Mucosa of gallbladder (tissue), 1 donor: ENCODE data around the gene CYFIP2. TPM values are rescaled to one million over a fixed set of nuclear protein-coding genes. Genes with fewer than 3 reads are reported as not detected.
"Not testable (repeated sequence)": the region's sequence is repeated elsewhere in the genome, so short reads cannot be mapped to it uniquely, and the experiment has no call there.

Experiments used
- DNase-seq: peaks from one replicate; pipeline ENCODE4 v3.0.0-alpha.2; 2020; ENCODE audit warnings: low spot score
- total RNA-seq: library from RNA; stranded (reverse); gene quantifications from one replicate; pipeline ENCODE4 v1.2.1, GENCODE V29; 2021
- donor health status: DM: no; HTN: no; CAD: no.

The CYFIP2 gene
- total RNA-seq, 1 donor from 2014 or later, result 76.4 TPM

- DNase-seq, result no peak
Measured at GRCh38 chr5:157388111-157388710, 122.3 kb downstream of the CYFIP2 start.

GRCh38 chr5:157389103-157389502, 123.2 kb downstream of the CYFIP2 start:
- DNase-seq, result no peak

- no peak for DNase-seq
Measured at GRCh38 chr5:157390133-157390532, 124.2 kb downstream of the CYFIP2 start.

- peak; percentile 63 for DNase-seq
Measured at GRCh38 chr5:157390551-157391297, 124.8 kb downstream of the CYFIP2 start.

DNA sequence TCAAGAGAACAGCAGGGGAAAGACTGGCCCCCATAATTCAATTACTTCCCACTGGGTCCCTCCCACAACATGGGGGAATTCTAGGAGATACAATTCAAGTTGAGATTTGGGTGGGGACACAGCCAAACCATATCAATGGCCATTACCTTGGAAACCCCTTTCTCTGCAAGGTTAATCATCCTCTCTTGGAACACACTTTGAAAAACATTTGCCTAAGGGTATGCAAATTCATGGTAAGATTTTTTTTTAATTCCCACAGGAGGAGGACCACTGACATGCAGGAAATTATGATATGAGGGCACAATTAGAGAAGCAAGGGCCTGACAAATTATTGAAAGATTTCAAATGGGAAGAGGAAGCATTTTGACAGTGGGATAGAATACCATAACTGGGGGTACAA, 132.4 kb downstream of the CYFIP2 start:
- no peak for DNase-seq

GRCh38 chr5:157400741-157401495, 135.0 kb downstream of the CYFIP2 start:
- DNase-seq, result no peak

DNA sequence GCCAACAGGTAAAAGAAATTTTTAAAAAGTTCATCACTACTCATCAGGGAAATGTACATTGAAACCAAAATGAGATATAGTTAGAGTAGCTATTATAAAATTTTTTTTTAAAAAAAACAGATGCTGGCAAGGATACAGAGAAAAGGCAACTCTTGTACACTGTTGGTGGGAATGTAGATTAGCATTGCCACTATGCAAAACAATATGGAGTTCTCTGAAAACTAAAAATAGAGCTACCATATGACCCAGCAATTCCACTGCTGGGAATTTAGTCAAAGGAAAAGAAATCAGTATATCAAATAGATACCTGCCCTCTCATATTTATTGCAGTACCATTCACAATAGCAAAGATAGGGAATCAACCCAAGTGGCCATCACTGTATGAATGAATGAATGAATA, 149.9 kb downstream of the CYFIP2 start:
- DNase-seq, result no peak

- DNase-seq, result not testable (repeated sequence)
Measured at GRCh38 chr5:157419521-157419920, 153.6 kb downstream of the CYFIP2 start.

- not testable (repeated sequence) for DNase-seq
Measured at GRCh38 chr5:157429920-157430319, 164.0 kb downstream of the CYFIP2 start.

GRCh38 chr5:157431544-157432200, 165.7 kb downstream of the CYFIP2 start:
- peak; percentile 45 for DNase-seq

DNA sequence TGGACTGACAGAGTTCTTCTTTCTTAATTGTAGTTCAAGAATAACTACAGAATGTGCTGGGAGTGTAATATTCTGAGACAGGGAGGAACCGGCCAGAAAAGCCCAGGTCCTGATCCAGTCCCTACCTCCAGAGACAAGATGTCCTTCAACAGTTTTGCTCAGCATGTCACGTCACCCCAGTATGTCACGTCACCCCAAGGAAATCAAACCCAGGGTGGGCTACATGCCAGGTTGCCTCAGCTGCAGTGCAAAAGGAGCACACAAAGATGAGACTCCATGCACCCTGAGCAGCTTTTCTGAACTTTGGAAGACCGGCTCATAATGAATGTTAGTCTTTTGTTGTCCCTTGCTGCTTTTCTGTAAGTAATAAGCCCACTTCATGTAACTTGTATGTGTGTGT, 168.2 kb downstream of the CYFIP2 start:
- no peak for DNase-seq

DNA sequence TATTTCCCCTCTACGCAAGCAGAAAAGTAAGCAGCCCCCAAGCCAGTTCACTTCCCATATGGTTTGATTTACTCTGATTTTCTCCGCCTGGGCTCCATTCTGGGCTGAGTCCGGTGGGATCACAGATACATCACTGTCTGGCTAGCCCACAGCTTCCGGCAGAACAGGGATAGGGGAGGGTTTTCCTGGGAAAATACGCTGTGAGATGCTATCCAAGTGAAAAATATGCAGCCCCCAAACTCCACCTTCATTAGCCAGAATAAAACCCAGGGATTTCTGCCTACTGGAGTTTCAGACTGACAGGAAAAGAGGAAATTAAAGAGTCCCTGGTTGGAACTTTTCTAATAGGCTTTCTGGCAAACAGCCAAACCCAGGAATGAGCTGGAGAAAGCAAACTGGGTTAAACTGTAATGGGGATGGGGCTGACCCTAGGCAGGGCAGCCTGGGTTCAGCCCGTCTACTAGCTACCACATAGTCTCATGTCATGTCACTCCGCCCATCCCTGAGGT, 177.2 kb downstream of the CYFIP2 start:
- no peak for DNase-seq

DNA sequence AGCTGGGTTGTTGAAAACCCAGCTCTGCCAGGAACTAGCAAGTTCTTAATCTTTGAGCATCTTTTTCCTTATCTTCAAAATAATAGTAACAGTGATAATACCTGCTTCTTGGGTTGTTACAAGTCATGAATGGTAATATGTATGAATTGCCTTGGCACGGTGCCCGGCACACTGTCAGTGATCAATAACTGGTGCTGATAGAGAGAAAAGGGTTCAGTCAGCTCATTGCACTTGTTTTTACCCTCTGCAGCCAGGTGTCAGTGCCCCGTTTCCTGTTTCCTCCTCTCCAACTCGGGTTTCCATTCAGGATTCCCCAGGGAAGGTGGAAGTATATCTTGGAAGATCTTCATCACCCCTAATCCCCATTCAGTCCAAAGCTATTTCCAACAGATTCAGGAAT, 178.3 kb downstream of the CYFIP2 start:
- DNase-seq, result peak; percentile 81

Other genes with a start within 250 kb of the CYFIP2 start
- 0.26 TPM for gene HAVCR1, start 207.0 kb upstream of the CYFIP2 start, total RNA-seq
- 9.6 TPM for gene HAVCR2, start 157.1 kb upstream of the CYFIP2 start, total RNA-seq
- 11.2 TPM for gene MED7, start 123.3 kb upstream of the CYFIP2 start, total RNA-seq
- not detected for gene GARIN3, start 99.9 kb upstream of the CYFIP2 start, total RNA-seq
- gene ITK, start 85.3 kb upstream of the CYFIP2 start, total RNA-seq, result 6.0 TPM
- 0.63 TPM for gene NIPAL4, start 194.1 kb downstream of the CYFIP2 start, total RNA-seq